Raji (cell line): Measurements from ENCODE around the gene GJC1.

Experiments used
- POLR2A ChIP-seq: IDR thresholded peaks from 2 replicates; pipeline ENCODE4 v1.6.1; 2011; ENCODE audit warnings: low read depth, low read length, control low read depth; ENCODE audit not compliant: insufficient read depth

Gene GJC1

DNA sequence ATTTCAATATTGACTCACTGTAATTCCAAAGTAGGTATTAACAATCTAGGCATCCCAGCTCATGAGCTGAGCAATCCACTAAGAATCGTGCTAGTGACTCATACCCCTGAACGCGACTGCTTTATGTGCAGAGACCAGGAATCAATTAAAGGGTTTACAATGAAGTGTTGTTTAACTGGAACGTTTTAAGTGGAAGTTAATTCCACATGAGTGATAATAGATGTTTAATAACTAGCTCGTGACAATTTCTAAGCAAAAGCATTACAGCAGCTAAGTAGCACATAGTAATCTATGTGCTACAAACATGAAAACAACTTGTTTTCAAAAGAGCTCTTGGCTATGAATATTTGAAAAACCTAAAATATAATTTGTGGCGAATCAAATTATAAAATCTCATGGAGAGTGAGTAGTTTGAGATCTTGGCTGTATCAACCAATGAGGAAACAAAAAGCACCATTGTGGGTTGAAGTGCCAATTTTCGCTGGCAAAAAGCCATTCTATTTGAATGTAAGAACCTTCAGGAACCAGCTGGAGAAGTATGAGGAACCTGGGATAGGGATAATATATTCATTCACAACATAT, 9.4 kb downstream of the GJC1 start:
- TF ChIP-seq POLR2A: no peak

DNA sequence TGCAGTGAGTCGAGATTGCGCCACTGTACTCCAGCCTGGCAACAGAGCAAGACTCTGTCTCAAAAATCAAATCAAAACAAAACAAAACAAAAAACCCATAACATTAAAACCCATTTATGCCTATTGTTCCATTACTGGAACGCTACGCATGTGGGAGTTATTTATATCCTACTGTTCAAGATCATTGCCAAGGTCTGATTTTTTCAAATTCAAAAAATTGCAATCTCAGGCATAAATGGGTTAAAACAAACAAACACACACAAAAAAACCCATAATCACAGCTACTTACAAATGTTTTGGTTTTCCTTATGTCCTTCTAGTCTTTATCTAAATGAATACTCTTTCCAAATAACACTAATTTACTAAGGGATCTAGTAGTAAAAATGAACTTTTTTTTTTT, 17.8 kb downstream of the GJC1 start:
- no peak for TF ChIP-seq POLR2A

DNA sequence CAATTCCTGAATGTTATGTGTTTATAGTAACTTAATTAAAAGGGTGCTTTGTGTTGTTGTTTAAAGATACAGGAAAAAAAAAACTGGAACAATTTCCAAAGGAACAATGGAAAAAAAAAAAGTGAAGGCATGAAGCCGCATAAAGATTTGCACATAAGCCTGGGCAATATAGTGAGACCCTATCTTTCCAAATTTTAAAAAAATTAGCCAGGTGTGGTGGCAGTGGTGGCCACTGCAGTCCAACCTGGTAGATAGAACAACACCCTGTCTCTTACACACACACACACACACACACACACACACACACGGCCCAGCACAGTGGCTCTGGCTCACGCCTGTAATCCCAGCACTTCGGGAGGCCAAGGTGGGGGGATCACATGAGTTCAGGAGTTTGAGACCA, 21.9 kb downstream of the GJC1 start:
- TF ChIP-seq POLR2A: no peak

DNA sequence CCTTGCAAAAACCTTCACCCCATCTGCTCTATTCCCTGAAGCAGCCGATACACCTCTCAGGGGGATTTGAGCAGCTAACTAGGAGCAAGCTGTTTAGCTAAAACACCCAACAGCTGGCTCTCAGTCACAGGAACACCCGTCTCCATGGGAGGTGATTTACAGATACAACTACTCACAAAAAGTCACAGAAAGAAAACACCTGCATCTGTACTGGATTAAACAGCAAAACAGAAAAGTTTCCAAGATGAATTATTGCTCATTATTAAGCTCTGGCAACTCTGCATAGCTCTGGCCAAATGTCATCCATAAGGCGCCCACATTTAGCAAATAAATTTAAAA, 22.3 kb downstream of the GJC1 start:
- TF ChIP-seq POLR2A: no peak

DNA sequence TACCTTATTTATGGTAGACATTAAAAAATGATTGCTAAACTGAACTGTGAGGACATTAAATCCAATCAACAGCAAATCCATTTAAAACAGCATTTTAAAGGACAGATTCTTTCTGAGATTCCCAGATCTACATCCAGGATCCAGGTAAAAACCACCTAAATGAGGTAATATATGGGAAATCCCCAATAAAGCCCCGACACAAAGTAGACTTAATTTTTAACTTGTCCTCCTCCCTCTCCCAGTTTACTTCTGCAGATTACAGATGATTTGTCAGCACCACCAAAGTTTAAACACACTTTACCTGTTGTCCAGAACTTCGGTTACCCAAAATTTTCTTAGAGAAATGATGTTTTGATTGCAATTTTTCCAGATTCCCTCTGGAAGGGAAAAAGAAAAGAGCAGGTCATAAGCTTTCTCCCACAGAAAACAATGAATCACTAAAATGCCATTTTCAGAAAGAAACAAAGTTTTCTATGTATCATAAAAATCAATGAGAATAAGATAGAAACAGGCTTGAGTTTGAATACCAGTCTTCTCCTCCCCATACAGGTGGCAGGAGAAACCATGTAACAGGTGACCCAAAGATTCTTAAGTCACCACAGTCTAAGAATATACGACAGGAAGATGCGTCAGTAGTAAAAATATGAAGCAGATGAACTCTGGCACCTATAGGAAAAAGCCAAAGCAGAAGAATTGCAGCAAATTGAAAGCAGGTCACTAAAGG, 22.8 kb downstream of the GJC1 start:
- no peak for TF ChIP-seq POLR2A

DNA sequence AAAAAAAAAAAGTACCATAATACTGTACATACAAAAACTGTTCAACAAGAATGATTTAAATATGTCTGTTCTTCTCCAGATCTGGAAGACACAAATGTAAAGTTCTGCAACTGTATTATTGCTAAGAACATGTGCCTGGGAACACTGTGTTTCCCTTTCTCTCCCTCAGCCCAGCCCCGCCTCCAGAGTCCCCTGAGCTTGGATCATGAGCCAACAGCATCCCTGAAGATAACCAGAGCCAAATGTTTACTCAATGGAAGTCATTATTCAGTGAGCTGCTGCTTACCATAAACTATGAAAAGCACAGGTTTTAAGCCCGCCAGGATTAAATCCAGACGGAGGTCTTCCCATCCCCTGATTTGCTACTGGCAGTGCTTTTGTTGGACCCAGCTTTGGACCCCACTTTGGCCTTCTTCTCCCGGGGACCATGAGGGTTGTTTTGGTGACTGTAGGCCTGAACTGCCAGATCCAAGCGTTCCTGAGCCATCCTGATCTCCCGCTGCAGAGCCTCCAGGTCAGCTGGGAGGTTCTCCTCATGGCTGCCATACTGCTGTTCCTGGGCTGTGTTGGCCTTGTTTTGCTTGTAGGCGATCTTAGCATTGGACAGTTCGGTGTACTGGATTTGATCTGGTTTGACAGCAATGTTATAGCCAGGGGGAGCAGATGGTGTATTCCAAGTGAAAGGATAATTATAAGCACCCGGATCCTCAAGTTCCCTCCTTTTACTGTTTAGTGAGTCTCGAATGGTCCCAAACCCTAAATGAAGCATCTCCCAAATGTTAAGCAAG, 25.6 kb downstream of the GJC1 start:
- no peak for TF ChIP-seq POLR2A

DNA sequence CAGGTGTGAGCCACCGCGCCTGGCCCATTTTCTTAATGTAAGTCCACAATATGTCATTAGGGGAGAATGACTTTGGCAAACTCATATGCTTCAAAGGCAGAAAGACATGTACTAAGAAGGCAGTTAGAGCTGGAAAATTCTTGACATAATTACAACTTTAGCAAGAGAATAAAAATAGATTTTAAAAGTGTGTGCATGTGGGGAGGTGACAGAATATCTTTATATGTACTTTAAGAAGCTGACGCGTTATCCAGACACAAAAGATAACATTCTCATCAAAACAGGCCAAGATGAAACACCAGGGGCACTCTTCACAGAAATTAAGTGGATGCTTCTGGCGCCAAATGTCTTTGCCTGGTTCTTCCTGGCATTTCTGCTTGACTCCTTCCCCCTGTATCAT, 28.2 kb downstream of the GJC1 start:
- no peak for TF ChIP-seq POLR2A

DNA sequence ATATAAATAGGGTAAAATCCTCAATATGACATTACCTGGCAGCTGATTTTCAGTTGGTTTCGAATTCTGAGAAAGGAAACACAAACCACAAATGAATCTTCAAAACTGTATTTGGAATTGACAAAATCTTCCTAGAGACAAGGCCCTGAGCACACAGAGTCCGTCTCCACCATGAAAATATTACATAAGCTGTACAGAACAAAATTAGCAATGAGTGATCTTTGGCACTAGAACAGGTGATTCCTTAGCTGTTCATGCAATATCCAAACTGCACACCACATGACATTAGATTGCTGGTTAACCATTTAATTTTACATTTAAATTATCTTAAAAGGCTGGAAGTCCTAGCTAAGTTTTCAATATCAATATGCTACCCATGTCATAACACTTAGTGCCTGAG, 31.7 kb downstream of the GJC1 start:
- TF ChIP-seq POLR2A: no peak

DNA sequence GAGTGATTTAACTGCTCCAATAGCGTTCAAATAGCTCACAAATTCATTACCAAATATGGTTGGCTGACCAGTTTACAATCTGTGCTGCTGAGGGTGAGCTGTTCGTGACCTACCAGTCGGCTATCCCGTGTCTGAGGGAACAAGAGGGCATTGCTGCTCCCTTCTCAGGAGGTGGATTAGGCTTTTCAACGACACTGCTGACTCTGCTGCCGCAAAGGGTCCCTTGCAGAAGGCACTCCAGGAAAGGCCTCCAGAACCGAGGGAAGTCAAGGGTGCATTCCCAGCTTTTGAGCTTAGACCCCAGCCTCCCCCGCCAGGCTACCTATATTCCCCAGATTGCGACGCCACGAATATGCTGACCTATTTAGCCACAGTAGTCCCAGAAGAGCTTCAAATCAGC, 32.3 kb downstream of the GJC1 start:
- TF ChIP-seq POLR2A: no peak

DNA sequence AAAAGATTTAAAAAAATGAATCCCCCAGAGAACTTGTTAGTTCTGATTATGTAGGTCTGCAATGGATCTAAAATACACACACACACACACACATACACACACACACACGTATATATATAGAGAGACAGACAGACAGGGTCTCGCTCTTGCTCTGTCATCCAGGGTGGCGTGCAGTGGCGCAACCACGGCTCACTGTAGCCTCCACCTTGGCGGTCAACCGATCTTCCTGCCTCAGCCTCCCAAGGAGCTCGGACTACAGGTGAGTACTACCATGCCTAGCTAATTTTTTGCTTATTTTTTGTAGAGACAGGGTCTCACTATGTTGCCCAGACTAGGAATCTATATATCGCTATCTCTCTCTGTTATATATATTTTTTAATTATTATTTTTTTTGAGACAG, 33.4 kb downstream of the GJC1 start:
- TF ChIP-seq POLR2A: no peak

DNA sequence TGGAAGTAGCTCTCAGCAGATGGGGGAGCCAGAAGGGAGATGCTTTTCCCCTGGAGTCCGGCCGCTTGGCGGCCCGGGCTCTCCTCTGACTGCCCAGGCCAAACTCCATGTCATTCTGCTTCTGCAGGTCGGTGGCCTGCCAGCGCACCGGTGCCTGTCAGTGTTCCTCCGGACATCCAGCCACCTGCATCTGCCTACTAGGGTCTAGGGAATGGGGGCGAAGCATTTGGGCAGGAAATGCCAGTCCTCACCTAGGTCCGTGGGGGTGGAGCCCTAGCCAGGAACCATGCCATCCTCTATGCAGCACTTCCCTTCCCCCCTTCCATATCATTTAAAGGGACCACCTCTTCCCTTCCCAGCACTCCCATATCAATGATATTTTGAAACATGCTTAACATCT, 34.2 kb downstream of the GJC1 start:
- TF ChIP-seq POLR2A: no peak

DNA sequence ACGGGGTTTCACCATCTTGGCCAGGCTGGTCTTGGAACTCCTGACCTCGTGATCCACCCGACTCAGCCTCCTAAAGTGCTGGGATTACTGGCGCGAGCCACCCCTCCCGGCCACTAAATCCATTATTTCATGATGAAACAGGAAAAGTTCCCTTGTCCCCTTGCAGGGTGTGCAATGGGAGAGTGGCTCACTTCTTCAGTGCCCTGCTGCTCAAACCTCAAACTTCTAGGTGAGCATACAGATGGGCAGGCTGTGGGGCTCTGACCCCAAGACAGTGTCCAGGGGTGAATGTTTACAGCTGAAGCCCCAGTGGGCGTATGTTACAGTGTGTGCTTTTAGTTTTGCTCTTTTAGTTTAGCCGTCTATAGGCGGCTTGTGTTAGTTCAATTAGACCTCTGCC, 34.7 kb downstream of the GJC1 start:
- TF ChIP-seq POLR2A: no peak

DNA sequence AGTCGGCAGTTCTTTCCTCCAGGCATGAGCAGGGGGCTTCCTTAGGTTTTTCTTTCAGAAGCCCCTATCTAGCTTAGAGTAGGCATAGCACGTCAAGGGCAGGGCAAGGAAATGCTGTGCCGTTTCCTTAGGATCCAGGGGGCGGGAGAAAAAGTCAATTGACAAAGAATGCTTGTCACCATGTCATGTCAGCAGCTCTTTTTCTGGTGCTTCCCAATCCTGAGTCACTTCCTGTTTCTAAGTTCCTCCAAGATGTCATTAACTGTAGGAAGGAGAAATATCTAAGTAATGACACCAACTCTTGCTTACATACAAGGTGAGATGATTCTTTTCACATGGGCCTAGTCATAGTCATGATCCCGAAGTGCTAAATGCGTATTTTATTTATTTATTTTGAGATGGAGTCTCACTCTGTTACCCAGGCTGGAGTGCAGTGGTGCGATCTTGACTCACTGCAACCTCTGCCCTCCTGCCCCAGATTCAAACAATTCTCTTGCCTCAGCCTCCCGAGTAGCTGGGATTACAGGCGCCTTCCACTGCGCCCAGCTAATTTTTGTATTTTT, 35.2 kb downstream of the GJC1 start:
- no peak for TF ChIP-seq POLR2A

DNA sequence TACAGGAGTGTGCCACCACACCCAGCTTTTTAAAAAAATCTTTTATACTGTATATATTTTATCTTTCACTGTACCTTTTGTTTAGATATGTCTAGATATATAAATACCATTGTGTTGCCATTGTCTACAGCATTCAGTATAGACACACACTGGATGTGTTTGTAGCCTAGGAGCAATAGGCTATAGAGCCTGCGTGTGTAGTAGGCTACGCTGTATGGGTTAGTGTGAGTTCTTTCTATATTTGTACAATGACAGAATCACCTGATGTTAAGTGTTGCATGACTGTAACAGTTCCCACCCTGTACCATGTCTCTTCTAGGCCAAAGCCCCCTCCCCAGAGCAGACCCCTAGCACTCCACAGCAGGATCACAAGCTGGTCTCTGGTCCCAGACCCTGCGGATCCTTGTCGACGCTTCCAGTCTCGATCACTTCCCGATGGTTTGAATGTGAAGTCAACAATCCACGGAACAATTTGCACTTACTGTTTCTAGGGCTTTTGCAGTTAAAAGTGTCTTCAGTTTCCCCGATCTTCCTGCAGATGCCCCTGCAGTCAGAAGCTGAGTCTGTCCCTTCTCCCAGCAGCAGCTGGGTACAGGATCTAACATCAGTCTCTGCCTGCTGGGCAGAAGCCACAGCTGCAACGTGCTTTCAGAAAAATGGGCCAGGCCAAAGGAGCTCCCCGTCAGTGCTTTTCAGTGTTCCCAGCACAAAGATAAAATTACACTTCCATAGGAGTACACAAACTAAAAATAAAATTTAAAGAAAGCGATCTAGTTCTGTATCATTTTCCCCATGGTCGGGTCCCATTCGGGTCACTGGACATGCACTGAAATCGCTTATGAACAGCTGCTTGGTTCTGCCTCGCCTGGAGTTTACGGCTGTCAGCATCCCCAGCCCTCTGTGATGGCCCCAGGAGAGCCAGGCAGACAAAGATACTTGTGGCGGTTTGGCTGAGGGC, 35.9 kb downstream of the GJC1 start:
- TF ChIP-seq POLR2A: no peak

DNA sequence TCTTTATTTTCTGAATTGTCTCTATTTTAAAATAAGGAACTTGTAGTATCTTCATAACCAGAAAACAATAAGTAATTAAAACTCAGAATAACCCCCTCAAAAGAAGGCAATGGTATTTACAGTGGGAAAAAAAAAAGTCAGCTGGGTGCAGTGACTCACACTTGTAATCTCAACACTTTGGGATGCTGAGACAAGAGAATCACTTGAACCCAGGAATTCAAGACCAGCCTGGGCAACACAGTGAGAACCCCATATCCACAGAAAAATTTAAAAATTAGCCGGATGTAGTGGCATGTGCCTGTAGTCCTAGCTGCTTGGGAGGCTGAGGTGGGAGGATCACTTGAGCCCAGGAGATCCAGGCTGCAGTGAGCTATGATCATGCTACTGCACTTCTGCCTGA, 37.8 kb downstream of the GJC1 start:
- TF ChIP-seq POLR2A: no peak
